ENCODE results near the gene ADNP2. TPM values are rescaled to one million over a fixed set of nuclear protein-coding genes. Genes with fewer than 3 reads are reported as not detected.

Gene ADNP2
- total RNA-seq, 1 experiment from 2014 or later: 23.2 TPM

- Histone ChIP-seq H2AFZ (ENCODE audit: low read length) (no peak overlapping the region), H3K9me2 (replicated peaks; ENCODE audit: low read length) (no peaks in the 10 kb centered on the region), H3K9me3 (ENCODE audit: low read length) (no peaks in the 10 kb centered on the region), H3K27ac (ENCODE audit: low read length) (no peak overlapping the region), H3K79me2 (ENCODE audit: low read length) (peaks cover 66% of the 10 kb centered on the region), H3K4me1 (ENCODE audit: insufficient read depth, low read length) (no peaks in the 10 kb centered on the region), H3K27me3 (ENCODE audit: low read length) (no peaks in the 10 kb centered on the region), H3K9ac (ENCODE audit: low read length) (no peak overlapping the region), H3K4me3 (ENCODE audit: low read length) (no peak overlapping the region), H3K4me2 (ENCODE audit: low read length) (no peak overlapping the region), H4K20me1 (ENCODE audit: low read length) (peaks cover 27% of the 10 kb centered on the region), H3K36me3 (ENCODE audit: low read depth, low read length) (peaks cover 45% of the 10 kb centered on the region), H3F3A (ENCODE audit: low read length, unreplicated experiment) (no peaks in the 10 kb centered on the region)
- ChIA-PET CTCF (interaction anchor here (0.6 kb wide), 1 partner anchor 77 kb away, joined by 3 read pairs; no protein-coding TSS in a partner anchor), POLR2A (ENCODE audit: unreplicated experiment) (no interaction called here)
- TF ChIP-seq CTCF (conservative IDR thresholded peaks at IDR 0.05; ENCODE audit: low read depth, low read length) (no peak), EZH2 (IDR thresholded peaks at IDR 0.05; ENCODE audit: low read length, unreplicated experiment) (no peak), EZH2phosphoT487 (IDR thresholded peaks at IDR 0.05; ENCODE audit: borderline replicate concordance, low read length) (no peak)
- no peak for ATAC-seq
- BruUV-seq (replicated peaks): no TSS peak
- intact Hi-C loops (cut with micrococcal nuclease): no loop called here
- no peak for DNase-seq
Observed at GRCh38 chr18:80132180-80132812, 23.2 kb downstream of the ADNP2 start.

- TF ChIP-seq EZH2phosphoT487 (IDR thresholded peaks at IDR 0.05; ENCODE audit: borderline replicate concordance, low read length) (no peak), EZH2 (IDR thresholded peaks at IDR 0.05; ENCODE audit: low read length, unreplicated experiment) (no peak), CTCF (conservative IDR thresholded peaks at IDR 0.05; ENCODE audit: low read depth, low read length) (no peak)
Observed at GRCh38 chr18:80133124-80133523, 24.1 kb downstream of the ADNP2 start.

GRCh38 chr18:80135136-80135535 is 26.1 kb downstream of the ADNP2 start:
- peaks cover 68% of the 10 kb centered on the region for H3K36me3 ChIP-seq (ENCODE audit: low read depth, low read length)
- H3K27ac ChIP-seq (ENCODE audit: low read length): no peak overlapping the region
- no peak overlapping the region for H3K4me3 ChIP-seq (ENCODE audit: low read length)
- H3K4me2 ChIP-seq (ENCODE audit: low read length): no peak overlapping the region
- DNase-seq (no peak), ATAC-seq (no peak)
- H3K27me3 ChIP-seq (ENCODE audit: low read length): no peaks in the 10 kb centered on the region
- POLR2A ChIA-PET (ENCODE audit: unreplicated experiment): no interaction called here
- intact Hi-C loops (cut with micrococcal nuclease): no loop called here
- no peak overlapping the region for H3K9ac ChIP-seq (ENCODE audit: low read length)
- peaks cover 38% of the 10 kb centered on the region for H3K79me2 ChIP-seq (ENCODE audit: low read length)
- no peaks in the 10 kb centered on the region for H3K4me1 ChIP-seq (ENCODE audit: insufficient read depth, low read length)
- H2AFZ ChIP-seq (ENCODE audit: low read length): no peak overlapping the region
- no peaks in the 10 kb centered on the region for H3K9me3 ChIP-seq (ENCODE audit: low read length)
- no peaks in the 10 kb centered on the region for H3K9me2 ChIP-seq (replicated peaks; ENCODE audit: low read length)
- H4K20me1 ChIP-seq (ENCODE audit: low read length): peaks cover 10% of the 10 kb centered on the region; the same call in 1 of the 2 replicates
- no TSS peak for BruUV-seq (replicated peaks)
- no peaks in the 10 kb centered on the region for H3F3A ChIP-seq (ENCODE audit: low read length, unreplicated experiment)
- CTCF ChIA-PET: interaction anchor here (0.5 kb wide), 1 partner anchor 9 kb away, joined by 3 read pairs; no protein-coding TSS in a partner anchor
- TF ChIP-seq EZH2phosphoT487 (IDR thresholded peaks at IDR 0.05; ENCODE audit: borderline replicate concordance, low read length) (no peak), CTCF (conservative IDR thresholded peaks at IDR 0.05; ENCODE audit: low read depth, low read length) (no peak), EZH2 (IDR thresholded peaks at IDR 0.05; ENCODE audit: low read length, unreplicated experiment) (no peak)

More at GRCh38 chr18:80133124-80133523, 24.1 kb downstream of the ADNP2 start:
- H3K4me3 ChIP-seq (ENCODE audit: low read length): no peak overlapping the region
- ChIA-PET CTCF (no interaction called here), POLR2A (ENCODE audit: unreplicated experiment) (no interaction called here)
- no peaks in the 10 kb centered on the region for H3F3A ChIP-seq (ENCODE audit: low read length, unreplicated experiment)
- no peak overlapping the region for H3K4me2 ChIP-seq (ENCODE audit: low read length)
- H3K79me2 ChIP-seq (ENCODE audit: low read length): peaks cover 58% of the 10 kb centered on the region
- H3K9me2 ChIP-seq (replicated peaks; ENCODE audit: low read length): no peaks in the 10 kb centered on the region
- H3K9me3 ChIP-seq (ENCODE audit: low read length): no peaks in the 10 kb centered on the region
- DNase-seq (no peak), ATAC-seq (no peak)
- H2AFZ ChIP-seq (ENCODE audit: low read length): no peak overlapping the region
- intact Hi-C loops (cut with micrococcal nuclease): no loop called here
- BruUV-seq (replicated peaks): no TSS peak
- no peaks in the 10 kb centered on the region for H3K27me3 ChIP-seq (ENCODE audit: low read length)
- H4K20me1 ChIP-seq (ENCODE audit: low read length): peaks cover 20% of the 10 kb centered on the region; the same call in 1 of the 2 replicates
- H3K4me1 ChIP-seq (ENCODE audit: insufficient read depth, low read length): no peaks in the 10 kb centered on the region
- no peak overlapping the region for H3K9ac ChIP-seq (ENCODE audit: low read length)
- peaks cover 50% of the 10 kb centered on the region for H3K36me3 ChIP-seq (ENCODE audit: low read depth, low read length)
- no peak overlapping the region for H3K27ac ChIP-seq (ENCODE audit: low read length)
